Gastrocnemius medialis (tissue), 4 donors: Measurements from ENCODE around the gene SMYD3.

ENCODE experiments used
- POLR2A ChIP-seq, 2 donors: fragments of 450-650 bp; IDR thresholded peaks; one replicate each; pipeline ENCODE4 v1.6.1; 2017; ENCODE audit warnings: antibody characterized with exemption in 2 of 2, mild to moderate bottlenecking in 2 of 2, moderate library complexity in 2 of 2
- TF ChIP-seq, protein P1 (sequence below), 5 experiments: fragments of 450-650 bp in 3 of 5; fragments of 200-600 bp in 2 of 5; sonication (generic) in 2 of 5; IDR thresholded peaks in 4 of 5; conservative IDR thresholded peaks in 1 of 5; 1 replicate in 4 of 5; 2 replicates in 1 of 5; pipeline ENCODE4 v1.5.1; 2016 to 2019; ENCODE audit warnings: antibody characterized with exemption in 5 of 5, mild to moderate bottlenecking in 3 of 5, moderate library complexity in 3 of 5

GRCh38 chr1:245881767-245882391, 625.2 kb downstream of the SMYD3 start:
- TF ChIP-seq, protein P1, sequence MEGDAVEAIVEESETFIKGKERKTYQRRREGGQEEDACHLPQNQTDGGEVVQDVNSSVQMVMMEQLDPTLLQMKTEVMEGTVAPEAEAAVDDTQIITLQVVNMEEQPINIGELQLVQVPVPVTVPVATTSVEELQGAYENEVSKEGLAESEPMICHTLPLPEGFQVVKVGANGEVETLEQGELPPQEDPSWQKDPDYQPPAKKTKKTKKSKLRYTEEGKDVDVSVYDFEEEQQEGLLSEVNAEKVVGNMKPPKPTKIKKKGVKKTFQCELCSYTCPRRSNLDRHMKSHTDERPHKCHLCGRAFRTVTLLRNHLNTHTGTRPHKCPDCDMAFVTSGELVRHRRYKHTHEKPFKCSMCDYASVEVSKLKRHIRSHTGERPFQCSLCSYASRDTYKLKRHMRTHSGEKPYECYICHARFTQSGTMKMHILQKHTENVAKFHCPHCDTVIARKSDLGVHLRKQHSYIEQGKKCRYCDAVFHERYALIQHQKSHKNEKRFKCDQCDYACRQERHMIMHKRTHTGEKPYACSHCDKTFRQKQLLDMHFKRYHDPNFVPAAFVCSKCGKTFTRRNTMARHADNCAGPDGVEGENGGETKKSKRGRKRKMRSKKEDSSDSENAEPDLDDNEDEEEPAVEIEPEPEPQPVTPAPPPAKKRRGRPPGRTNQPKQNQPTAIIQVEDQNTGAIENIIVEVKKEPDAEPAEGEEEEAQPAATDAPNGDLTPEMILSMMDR (IDR thresholded peaks at IDR 0.05 in 4 of 5, conservative IDR thresholded peaks at IDR 0.05 in 1 of 5), result no peak
- no peak for TF ChIP-seq POLR2A (IDR thresholded peaks at IDR 0.05)
